Fibroblast of the conjunctiva (primary cell): ENCODE data around the gene OR52L1.
"Not testable (repeated sequence)": the region's sequence is repeated elsewhere in the genome, so short reads cannot be mapped to it uniquely, and the experiment has no call there.

Source experiments
- DNase-seq: peaks from one replicate; pipeline ENCODE4 v3.0.0-alpha.2; 2010; ENCODE audit warnings: low read depth

Gene OR52L1

GRCh38 chr11:5986885-5987284 lies at the start of gene OR52L1:
Gene OR52L1 (minus strand): TSS chr11:5986985. CDS start chr11:5986930, 55 bp downstream.
- no peak for DNase-seq

DNA sequence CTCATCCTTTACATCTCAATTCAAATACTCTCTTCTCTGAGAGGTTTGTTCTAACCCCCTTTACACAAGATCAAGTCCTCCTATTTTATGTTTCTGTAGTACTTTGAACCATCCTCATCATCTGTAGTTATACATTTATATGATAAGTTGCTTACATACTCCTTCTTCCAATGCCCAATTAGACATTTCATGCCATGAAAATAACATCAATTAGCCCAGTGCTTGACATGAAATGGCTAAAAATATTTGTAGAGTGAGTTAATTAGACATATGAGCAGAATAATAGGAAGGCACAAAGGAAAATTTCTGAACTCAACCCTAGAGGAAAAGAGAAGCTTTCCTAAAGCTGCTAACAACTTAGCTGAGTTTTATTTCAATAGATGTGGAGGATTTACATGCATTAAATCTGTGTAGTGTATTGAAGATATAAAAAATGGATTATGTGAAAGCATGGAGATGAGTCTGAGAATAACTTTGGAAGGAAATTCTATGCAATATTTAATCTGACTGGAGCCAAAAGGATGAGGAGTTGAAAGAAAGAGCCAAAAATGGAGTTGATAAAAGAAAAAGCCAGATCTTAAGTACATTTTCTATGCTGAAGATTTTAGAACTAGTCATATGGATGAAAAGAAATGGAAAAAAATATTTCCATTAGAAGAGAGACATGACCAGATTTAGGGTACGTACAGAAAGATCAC lies 44.1 kb upstream of the OR52L1 start, which contains the start of gene OR56A1:
TSS of gene OR56A1 (minus strand) at position 51 of the 698 bp plus-strand sequence. CDS start 3,066 bp downstream, outside the sequence.
- no peak for DNase-seq

- no peak for DNase-seq
These were observed 40.7 kb upstream of the OR52L1 start for GRCh38 chr11:6027501-6027900.

DNA sequence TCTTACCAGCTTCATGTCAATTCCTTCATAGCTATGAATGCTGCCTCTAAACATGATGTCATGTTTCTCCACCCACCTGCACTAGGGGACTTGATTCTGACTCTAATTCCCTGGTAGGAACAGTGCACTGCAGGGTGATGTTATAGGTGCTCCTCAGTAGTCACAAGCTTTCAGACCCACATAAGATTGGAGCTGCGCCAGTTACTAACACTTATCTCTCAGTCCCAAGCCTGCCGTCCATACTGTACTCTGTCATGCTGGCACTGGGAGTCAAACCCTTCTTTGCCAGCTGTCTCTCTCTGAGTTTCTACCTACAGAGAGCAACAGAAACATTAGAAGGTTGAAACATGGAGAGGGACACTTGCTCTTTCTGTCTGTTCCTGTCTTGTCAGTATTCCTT lies 38.3 kb upstream of the OR52L1 start:
- no peak for DNase-seq

DNA sequence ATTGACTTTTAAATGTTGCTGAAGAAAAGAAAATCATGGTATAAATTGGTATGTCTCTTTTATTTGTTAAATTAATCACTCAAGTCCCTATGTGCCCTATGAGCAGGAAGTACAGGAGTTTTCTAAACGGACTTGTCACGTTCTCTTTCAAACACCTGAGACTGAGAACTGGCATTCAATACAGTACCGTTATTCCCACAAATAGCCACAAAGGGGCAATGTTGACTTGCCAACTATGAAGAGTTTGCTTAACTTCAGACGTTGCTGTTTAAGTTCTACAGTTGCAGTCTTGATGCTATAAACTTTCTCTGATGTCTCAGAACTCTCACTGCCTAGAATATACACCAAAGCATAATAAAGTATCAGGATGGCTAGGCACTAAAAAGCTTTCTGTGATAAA lies 36.2 kb upstream of the OR52L1 start:
- peak; percentile 5 for DNase-seq

GRCh38 chr11:6013042-6013441 lies 26.3 kb upstream of the OR52L1 start:
- DNase-seq = no peak

DNA sequence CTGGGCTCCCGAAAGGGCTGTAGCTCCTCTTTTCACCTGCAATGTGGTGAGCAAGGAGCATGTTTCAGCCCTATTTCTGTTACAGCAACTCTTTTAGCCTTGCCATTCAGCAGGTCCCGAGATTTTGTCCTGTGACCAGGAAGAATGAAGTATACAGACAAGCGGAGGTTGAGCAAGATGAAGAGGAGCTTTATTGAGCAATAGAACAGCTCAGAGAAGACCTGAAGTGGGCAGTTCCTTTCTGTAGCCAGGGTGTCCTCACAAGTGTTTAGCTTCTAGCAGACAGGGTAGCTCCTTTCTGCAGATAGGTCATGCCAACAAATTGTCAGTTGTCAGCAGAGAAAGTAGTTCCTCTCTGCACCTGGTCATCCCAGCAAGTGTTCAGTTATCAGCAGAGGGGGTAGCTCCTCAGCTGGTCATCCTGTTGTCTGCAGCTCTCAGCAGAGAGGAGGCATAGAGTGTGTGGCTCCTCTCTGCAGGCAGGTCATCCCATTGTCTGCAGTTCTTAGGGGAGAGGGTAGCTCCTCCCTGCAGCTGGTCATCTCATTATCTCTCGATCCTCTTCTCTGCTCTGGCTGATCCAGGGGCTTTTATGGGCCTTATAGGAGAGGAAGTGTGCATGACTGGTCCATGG lies 25.4 kb upstream of the OR52L1 start:
- no peak for DNase-seq

DNA sequence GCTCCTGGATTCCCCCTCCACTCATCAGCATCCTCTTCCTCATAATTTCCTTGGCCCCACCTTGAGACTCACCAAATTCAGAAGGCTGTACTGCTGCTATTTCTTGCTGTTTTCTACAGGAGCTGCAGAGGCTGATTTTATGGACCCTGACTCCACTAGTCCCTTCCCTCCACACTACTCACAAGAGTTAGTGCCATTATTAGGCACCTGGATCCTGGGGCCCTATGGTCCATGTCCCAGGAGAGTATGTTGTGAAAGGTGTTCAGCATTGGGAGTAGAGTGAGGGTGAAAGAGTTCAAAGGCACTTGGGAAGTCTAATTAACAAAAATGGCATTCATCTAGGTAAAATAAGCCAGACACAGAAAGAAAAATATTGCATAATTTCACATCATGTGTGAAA lies 20.1 kb upstream of the OR52L1 start, which contains the start of gene OR56A4:
TSS of gene OR56A4 (minus strand) at position 101 of the 400 bp plus-strand sequence. CDS start 3,954 bp downstream, outside the sequence.
- DNase-seq = no peak

GRCh38 chr11:6006395-6006794 lies 19.6 kb upstream of the OR52L1 start:
- no peak for DNase-seq

- DNase-seq = no peak
These were observed 15.5 kb upstream of the OR52L1 start for GRCh38 chr11:6002202-6002699.

DNA sequence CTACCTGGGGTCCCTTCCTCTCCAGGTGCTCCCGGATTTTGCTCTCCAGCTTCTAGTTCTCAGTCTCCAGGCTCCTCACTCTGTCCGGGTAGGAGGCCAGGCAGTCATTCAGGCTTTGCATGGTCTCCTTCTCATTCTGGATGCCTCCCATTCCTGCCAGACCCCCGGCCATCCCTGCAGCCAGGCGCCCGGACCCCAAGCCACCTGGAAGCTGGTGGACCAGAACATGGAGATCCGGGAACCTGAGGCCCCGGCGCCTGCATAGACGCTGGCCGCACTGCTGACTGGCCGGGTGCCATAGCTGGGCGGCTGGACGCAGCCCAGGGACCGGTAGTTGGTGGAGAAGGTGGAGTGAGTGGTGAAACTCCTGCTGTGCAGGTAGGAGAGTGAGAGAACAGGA lies 8.0 kb upstream of the OR52L1 start:
- DNase-seq = no peak

- no peak for DNase-seq
These were observed 5.9 kb upstream of the OR52L1 start for GRCh38 chr11:5992604-5993251.

DNA sequence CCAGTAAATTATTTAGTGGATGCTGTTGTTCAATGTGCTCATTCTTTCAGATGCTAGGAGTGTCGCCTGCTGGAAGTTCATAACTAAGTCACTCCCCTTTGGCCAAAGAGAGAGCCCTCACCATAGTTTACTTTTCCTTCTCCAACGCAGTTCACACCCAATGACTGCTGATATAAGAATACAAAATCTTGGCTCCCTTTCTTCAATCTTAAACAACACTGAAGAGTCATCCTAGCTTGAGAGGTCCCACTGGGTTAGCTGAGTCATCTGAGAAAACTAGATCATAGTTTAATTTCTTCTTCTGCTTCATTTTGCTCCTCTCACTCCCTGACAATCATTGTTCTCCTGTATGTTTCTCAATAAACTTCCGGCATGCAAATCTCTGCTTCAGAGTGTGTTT lies 5.4 kb upstream of the OR52L1 start:
- no peak for DNase-seq

GRCh38 chr11:5989203-5989602 lies 2.4 kb upstream of the OR52L1 start:
- no peak for DNase-seq

DNA sequence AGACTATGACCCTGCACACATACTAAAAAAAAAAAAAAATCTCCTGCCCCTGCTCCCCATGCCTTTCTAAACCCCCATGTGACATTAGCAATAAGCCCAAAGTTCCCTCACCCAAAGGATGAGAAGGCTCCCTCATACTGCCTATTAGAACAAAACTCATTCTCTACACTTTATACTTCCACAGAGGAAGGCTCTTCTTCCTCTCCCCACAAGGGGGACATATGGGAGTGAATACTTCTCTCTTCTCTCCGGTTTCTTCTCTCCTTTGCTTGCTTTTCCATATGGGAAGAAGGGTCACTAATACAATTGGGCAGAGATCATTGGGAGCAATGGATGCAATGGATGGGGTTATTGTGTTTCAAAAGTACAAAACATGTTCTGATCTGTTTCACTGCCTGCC lies 3.3 kb downstream of the OR52L1 start:
- DNase-seq = no peak

DNA sequence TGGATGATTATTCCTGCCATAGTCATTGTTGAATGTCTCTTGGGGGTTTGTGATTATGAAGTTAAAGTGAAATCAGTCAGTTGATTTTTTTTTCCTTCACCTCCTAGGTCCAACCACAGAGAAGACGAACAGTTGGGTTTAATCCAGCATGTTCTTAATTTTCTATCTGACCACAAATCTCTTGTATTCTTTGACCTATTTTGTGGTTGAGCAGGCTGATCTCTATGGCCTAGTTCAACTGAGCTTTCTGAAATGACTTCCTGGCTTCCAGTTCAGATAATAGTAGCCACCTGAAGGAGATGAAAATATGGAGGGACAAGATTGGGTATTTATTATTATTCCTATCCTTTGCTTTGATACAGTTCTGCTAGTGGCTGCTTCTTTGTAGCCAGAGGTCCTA lies 13.3 kb downstream of the OR52L1 start:
- DNase-seq = no peak

DNA sequence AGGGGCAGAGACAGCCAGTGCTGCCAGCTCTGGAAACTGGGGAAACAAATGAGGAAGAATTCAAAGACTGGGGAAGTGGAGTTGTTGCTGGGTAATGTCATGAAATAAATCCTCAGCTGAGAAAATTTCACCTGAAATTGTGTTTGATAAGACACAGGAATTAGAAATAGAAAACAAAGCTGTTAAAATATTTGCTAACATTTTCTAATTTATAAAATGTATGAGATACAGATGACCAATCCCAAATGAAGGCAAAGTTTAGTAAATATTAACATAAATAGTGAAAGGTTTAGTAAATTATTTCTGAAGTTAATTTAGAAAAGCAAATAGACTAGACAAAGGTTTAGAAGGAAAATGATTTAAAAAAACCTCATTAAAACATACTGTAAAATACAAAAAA lies 18.4 kb downstream of the OR52L1 start, which contains the start of gene OR56A5:
TSS of gene OR56A5 (minus strand) at position 101 of the 400 bp plus-strand sequence. CDS start at position 101, 0 bp downstream.
- DNase-seq = no peak

- DNase-seq = no peak
These were observed 19.1 kb downstream of the OR52L1 start for GRCh38 chr11:5967708-5968107.

GRCh38 chr11:5966958-5967357 lies 19.8 kb downstream of the OR52L1 start:
- DNase-seq = no peak

DNA sequence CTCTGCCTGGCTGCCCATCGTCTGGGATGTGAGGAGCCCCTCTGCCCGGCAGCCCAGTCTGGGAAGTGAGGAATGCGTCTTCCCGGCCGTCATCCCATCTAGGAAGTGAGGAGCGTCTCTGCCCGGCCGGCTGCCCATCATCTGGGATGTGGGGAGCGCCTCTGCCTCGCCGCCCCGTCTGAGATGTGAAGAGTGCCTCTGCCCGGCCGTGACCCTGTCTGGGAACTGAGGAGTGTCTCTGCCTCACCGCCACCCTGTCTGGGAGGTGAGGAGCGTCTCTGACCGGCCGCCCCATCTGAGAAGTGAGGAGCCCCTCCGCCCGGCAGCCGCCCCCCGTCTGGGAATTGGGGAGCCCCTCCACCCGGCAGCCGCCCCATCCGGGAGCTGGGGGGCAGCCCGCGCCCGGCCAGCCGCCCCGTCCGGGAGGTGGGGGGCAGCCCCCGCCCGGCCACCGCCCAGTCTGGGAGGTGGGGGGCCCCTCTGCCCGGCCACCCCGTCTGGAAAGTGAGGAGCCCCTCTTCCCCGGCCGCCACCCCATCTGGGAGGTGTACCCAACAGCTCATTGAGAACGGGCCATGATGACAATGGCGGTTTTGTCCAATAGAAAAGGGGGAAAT lies 26.0 kb downstream of the OR52L1 start:
- DNase-seq = not testable (repeated sequence)

GRCh38 chr11:5955586-5955985 lies 31.2 kb downstream of the OR52L1 start:
- DNase-seq = no peak

GRCh38 chr11:5941951-5942350 lies 44.8 kb downstream of the OR52L1 start, which contains the start of gene OR56A3:
Gene OR56A3 (plus strand): TSS chr11:5942251. CDS start chr11:5947347, 5,096 bp downstream.
- no peak for DNase-seq
